Hepatocyte (in vitro differentiated cells): ENCODE data around the gene DNAJB13.

Experiments used
- CTCF ChIP-seq: fragments of 200-600 bp; sonication (generic); IDR thresholded peaks from 2 replicates; pipeline ENCODE4 v1.5.1; 2016; ENCODE audit warnings: antibody characterized with exemption, mild to moderate bottlenecking; ENCODE audit not compliant: poor library complexity
- EZH2 ChIP-seq: fragments of 200-600 bp; sonication (generic); IDR thresholded peaks from 2 replicates; pipeline ENCODE4 v1.6.1; 2016; ENCODE audit warnings: antibody characterized with exemption, mild to moderate bottlenecking, borderline replicate concordance

DNA sequence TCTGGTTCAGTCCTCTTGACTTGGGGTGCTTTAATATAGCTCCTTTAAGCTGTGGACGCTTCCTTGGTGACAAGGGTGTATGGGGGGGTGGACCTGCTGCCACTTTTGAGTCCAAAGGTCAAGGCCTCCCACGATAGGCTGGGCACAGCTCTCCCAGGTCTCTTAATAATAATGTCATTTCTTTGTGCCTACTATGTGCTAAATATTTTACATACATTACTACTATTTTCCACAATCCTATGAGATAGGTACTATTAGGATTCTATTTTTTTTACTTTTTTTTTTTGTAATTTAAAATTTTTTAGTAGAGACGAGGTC, 58.4 kb downstream of the DNAJB13 start:
- no peak for TF ChIP-seq CTCF
- no peak for TF ChIP-seq EZH2
